SK-N-SH (cell line): ENCODE results near the gene CCND1. TPM values are rescaled to one million over a fixed set of nuclear protein-coding genes. Genes with fewer than 3 reads are reported as not detected.

Source experiments
- CTCF ChIA-PET: fragments of 300-600, 350-600 bp; formaldehyde crosslinking; extraction: SDS; loops from one replicate; lab custom pipeline; 2021; lab: Yijun Ruan, JAX
- POLR2A ChIA-PET: fragments of 350-600 bp; sonication (Branson Sonifier 250); formaldehyde crosslinking; extraction: SDS; loops from one replicate; lab custom pipeline; 2020; ENCODE audit warnings: antibody characterized with exemption, inconsistent platforms; lab: Yijun Ruan, JAX
- DNase-seq: peaks from one replicate; pipeline ENCODE4 v3.0.0; 2012
- H2AFZ ChIP-seq: fragments of 200-600 bp; sonication (generic); 2 replicates; pipeline ENCODE4 v1.8.1; 2016; ENCODE audit warnings: antibody characterized with exemption, mild to moderate bottlenecking, low read depth
- H3F3A ChIP-seq: fragments of 200-600 bp; sonication (generic); replicated peaks from 2 replicates; pipeline ENCODE3; 2016; ENCODE audit warnings: antibody characterized with exemption, mild to moderate bottlenecking; ENCODE audit not compliant: insufficient read depth
- H3K27ac ChIP-seq, 2 experiments: fragments of 200-500 bp in 1 of 2; fragments of 200-600 bp in 1 of 2; sonication (Bioruptor generic) in 1 of 2; sonication (generic), shearing (Covaris generic) in 1 of 2; 2 replicates each; pipeline versions ENCODE4 v1.5.1 to v1.6.1; 2014 to 2016; ENCODE audit warnings: low read depth in 2 of 2, inconsistent platforms in 1 of 2, low read length in 1 of 2, mild to moderate bottlenecking in 1 of 2, mixed read lengths in 1 of 2
- H3K27me3 ChIP-seq: fragments of 200-600 bp; sonication (generic), shearing (Covaris generic); 2 replicates; pipeline ENCODE4 v1.6.1; 2016; ENCODE audit warnings: mixed run types; ENCODE audit not compliant: insufficient read depth
- H3K36me3 ChIP-seq, 2 experiments: fragments of 200-500 bp in 1 of 2; fragments of 200-600 bp in 1 of 2; sonication (Bioruptor generic) in 1 of 2; sonication (generic) in 1 of 2; replicated peaks in 1 of 2; 2 replicates each; pipeline versions ENCODE3 to v1.5.1; 2014 to 2016; ENCODE audit warnings: low read length in 1 of 2, mild to moderate bottlenecking in 1 of 2; ENCODE audit not compliant: insufficient read depth in 2 of 2, control insufficient read depth in 1 of 2
- H3K4me1 ChIP-seq, 2 experiments: fragments of 200-500 bp in 1 of 2; fragments of 200-600 bp in 1 of 2; sonication (Bioruptor generic) in 1 of 2; sonication (generic), shearing (Covaris generic) in 1 of 2; 2 replicates each; pipeline versions ENCODE4 v1.5.1 to v1.6.1; 2014 to 2016; ENCODE audit warnings: low read depth in 1 of 2, low read length in 1 of 2, mixed run types in 1 of 2; ENCODE audit not compliant: insufficient read depth in 2 of 2, control insufficient read depth in 1 of 2
- H3K4me2 ChIP-seq: fragments of 200-600 bp; sonication (generic), shearing (Covaris generic); 2 replicates; pipeline ENCODE4 v1.6.1; 2017; ENCODE audit warnings: mixed run types
- H3K4me3 ChIP-seq, 2 experiments: fragments of 200-500 bp in 1 of 2; fragments of 200-600 bp in 1 of 2; sonication (Bioruptor generic) in 1 of 2; sonication (generic), shearing (Covaris generic) in 1 of 2; 2 replicates each; pipeline versions ENCODE4 v1.5.1 to v1.8.1; 2014 to 2016; ENCODE audit warnings: low read depth in 2 of 2, inconsistent platforms in 1 of 2, low read length in 1 of 2, mild to moderate bottlenecking in 1 of 2, mixed read lengths in 1 of 2, moderate library complexity in 1 of 2
- H3K79me2 ChIP-seq: fragments of 200-600 bp; sonication (generic); 2 replicates; pipeline ENCODE4 v1.8.1; 2017; ENCODE audit warnings: mild to moderate bottlenecking; ENCODE audit not compliant: insufficient read depth
- H3K9ac ChIP-seq: fragments of 200-600 bp; sonication (generic); 2 replicates; pipeline ENCODE4 v1.6.1; 2017; ENCODE audit warnings: mixed run types
- H3K9me2 ChIP-seq: fragments of 200-600 bp; sonication (generic); 2 replicates; pipeline ENCODE4 v1.6.1; 2017; ENCODE audit warnings: mixed run types
- H3K9me3 ChIP-seq: fragments of 200-600 bp; sonication (generic); 2 replicates; pipeline ENCODE4 v1.6.1; 2017; ENCODE audit warnings: mixed run types, mild to moderate bottlenecking, moderate library complexity
- H4K20me1 ChIP-seq: fragments of 200-600 bp; sonication (generic); 2 replicates; pipeline ENCODE4 v1.6.1; 2017; ENCODE audit warnings: mild to moderate bottlenecking, mixed run types; ENCODE audit not compliant: insufficient read depth
- CHD2 ChIP-seq: fragments of 150-350 bp; IDR thresholded peaks from 2 replicates; pipeline ENCODE4 v1.6.1; 2018; ENCODE audit warnings: low read length; ENCODE audit not compliant: partially characterized antibody
- ELF1 ChIP-seq: IDR thresholded peaks from 2 replicates; pipeline ENCODE4 v1.4.0; 2012
- FOSL2 ChIP-seq: IDR thresholded peaks from 2 replicates; pipeline ENCODE4 v1.4.0; 2012; ENCODE audit warnings: low read depth, mild to moderate bottlenecking, moderate library complexity, borderline replicate concordance
- FOXM1 ChIP-seq: IDR thresholded peaks from 2 replicates; pipeline ENCODE4 v1.4.0; 2012; ENCODE audit warnings: low read depth, mild to moderate bottlenecking
- GABPA ChIP-seq: IDR thresholded peaks from 2 replicates; pipeline ENCODE4 v1.4.0; 2012; ENCODE audit warnings: low read depth, mild to moderate bottlenecking
- JUND ChIP-seq: IDR thresholded peaks from 2 replicates; pipeline ENCODE4 v1.4.0; 2012
- NFIC ChIP-seq: IDR thresholded peaks from 2 replicates; pipeline ENCODE4 v1.4.0; 2012; ENCODE audit warnings: borderline replicate concordance
- NRF1 ChIP-seq: IDR thresholded peaks from 2 replicates; pipeline ENCODE4 v1.6.1; 2012; ENCODE audit warnings: low read depth, mild to moderate bottlenecking, low read length
- POLR2AphosphoS5 ChIP-seq: IDR thresholded peaks from 2 replicates; pipeline ENCODE4 v1.6.1; 2012; ENCODE audit warnings: low read depth, low read length
- SMC3 ChIP-seq: IDR thresholded peaks from 2 replicates; pipeline ENCODE4 v1.6.1; 2012; ENCODE audit warnings: low read depth, low read length, improper control_type of control experiment
- TAF1 ChIP-seq: IDR thresholded peaks from 2 replicates; pipeline ENCODE4 v1.6.1; 2012; ENCODE audit warnings: low read depth, mild to moderate bottlenecking, low read length, moderate library complexity, borderline replicate concordance
- TEAD4 ChIP-seq: IDR thresholded peaks from 2 replicates; pipeline ENCODE4 v1.4.0; 2012; ENCODE audit warnings: mild to moderate bottlenecking, borderline replicate concordance; ENCODE audit not compliant: insufficient read depth
- WGBS: methylation state at CpG from one replicate; pipeline ENCODE4 v1.1.6; 2017; ENCODE audit warnings: low lambda C conversion rate; 5-methylcytosine and 5-hydroxymethylcytosine counted together
- polyA plus RNA-seq, 3 experiments: library from polyadenylated mRNA; depleted of rRNA; stranded (reverse); fragments of >200 nt; gene quantifications; 2 replicates each; pipeline ENCODE4 v1.2.3, GENCODE V29; 2012
- TF ChIP-seq, protein P1 (sequence below): fragments of 150-350 bp; IDR thresholded peaks from 2 replicates; pipeline ENCODE4 v1.6.1; 2016; ENCODE audit warnings: mild to moderate bottlenecking, low read depth, low read length
- TF ChIP-seq, protein P2 (sequence below): IDR thresholded peaks from 2 replicates; pipeline ENCODE4 v1.6.1; 2012; ENCODE audit warnings: mild to moderate bottlenecking, low read depth, low read length, moderate library complexity
- TF ChIP-seq, protein P3 (sequence below): fragments of 200-600 bp; sonication (generic); IDR thresholded peaks from 2 replicates; pipeline ENCODE4 v1.6.1; 2017; ENCODE audit warnings: antibody characterized with exemption, mild to moderate bottlenecking, moderate library complexity
- TF ChIP-seq, protein P4 (sequence below): IDR thresholded peaks from 2 replicates; pipeline ENCODE4 v1.4.0; 2012; ENCODE audit warnings: low read depth, borderline replicate concordance
- TF ChIP-seq, protein P5 (sequence below): fragments of 150-350 bp; IDR thresholded peaks from 2 replicates; pipeline ENCODE4 v1.6.1; 2017; ENCODE audit warnings: antibody characterized with exemption, low read length, low read depth, borderline replicate concordance

Gene CCND1
- polyA plus RNA-seq, 1 of the 3 experiments (the other 2 are of a cell fraction), result 242 TPM

DNA sequence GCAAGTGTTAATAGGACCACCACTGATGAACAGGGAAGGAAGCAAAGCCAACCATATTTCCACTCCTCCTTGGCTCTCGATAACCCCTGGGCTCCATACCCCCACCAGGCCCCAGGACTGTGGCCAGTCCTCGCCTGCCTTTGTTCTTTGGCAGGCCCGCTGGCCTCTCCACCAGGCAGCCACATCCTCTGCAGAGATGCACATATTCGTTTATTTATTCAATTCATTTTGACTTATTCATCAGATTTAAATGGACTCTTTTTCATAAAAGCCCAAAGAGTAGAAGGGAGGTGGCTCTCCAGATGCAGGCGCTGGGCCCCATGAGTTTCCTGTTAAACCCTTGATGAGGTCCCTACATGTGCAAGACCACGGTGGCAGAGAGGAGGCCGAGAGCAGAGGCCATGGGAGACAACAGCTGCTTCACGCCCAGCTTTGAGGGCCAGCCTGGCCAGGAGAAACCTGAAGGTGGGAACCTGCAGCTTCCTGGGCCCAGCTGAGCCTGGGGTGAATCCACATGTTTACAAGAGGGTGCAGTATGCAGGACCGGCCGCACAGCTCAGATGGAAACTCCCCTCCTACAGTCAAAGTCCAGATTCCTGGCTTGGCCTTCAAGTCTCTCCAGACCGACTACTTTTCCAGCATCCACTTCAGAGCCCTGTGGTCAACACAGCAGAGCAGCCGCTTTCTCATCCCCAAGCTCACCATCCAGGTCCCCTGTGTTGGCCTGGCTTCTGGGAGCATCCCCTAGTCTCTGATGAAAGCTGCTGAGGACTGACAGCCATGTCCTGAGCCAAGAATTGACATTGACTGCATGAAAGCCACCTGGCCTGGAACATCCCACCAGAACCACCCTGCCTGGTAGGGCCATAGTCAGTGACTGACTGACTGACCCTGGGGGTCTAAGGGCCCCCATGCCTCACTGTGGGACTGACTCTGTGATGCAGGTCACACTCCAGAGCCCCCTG is 39.7 kb upstream of the CCND1 start:
- WGBS, result 88% methylated on average over 8 of the region's 12 CpGs
- Histone ChIP-seq H3K27me3 (no peaks in the 10 kb centered on the region), H3K4me2 (no peak overlapping the region), H3K4me3 (no peak overlapping the region), H3K9ac (no peak overlapping the region), H3K36me3 (no peaks in the 10 kb centered on the region), H3F3A (no peaks in the 10 kb centered on the region), H3K9me2 (no peaks in the 10 kb centered on the region), H3K9me3 (no peaks in the 10 kb centered on the region), H3K27ac (no peak overlapping the region), H2AFZ (no peak overlapping the region), H3K79me2 (no peaks in the 10 kb centered on the region), H4K20me1 (no peaks in the 10 kb centered on the region), H3K4me1 (peaks cover 0 to 5% of the 10 kb centered on the region in 2 experiments; a peak in 1 of 4 replicates)
- TF ChIP-seq, protein P1, sequence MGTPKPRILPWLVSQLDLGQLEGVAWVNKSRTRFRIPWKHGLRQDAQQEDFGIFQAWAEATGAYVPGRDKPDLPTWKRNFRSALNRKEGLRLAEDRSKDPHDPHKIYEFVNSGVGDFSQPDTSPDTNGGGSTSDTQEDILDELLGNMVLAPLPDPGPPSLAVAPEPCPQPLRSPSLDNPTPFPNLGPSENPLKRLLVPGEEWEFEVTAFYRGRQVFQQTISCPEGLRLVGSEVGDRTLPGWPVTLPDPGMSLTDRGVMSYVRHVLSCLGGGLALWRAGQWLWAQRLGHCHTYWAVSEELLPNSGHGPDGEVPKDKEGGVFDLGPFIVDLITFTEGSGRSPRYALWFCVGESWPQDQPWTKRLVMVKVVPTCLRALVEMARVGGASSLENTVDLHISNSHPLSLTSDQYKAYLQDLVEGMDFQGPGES, result no peak
- TF ChIP-seq POLR2AphosphoS5 (no peak), GABPA (no peak), NFIC (no peak), JUND (no peak)
- CTCF ChIA-PET, result no interaction called here
- no peak for DNase-seq
- POLR2A ChIA-PET, result no interaction called here

DNA sequence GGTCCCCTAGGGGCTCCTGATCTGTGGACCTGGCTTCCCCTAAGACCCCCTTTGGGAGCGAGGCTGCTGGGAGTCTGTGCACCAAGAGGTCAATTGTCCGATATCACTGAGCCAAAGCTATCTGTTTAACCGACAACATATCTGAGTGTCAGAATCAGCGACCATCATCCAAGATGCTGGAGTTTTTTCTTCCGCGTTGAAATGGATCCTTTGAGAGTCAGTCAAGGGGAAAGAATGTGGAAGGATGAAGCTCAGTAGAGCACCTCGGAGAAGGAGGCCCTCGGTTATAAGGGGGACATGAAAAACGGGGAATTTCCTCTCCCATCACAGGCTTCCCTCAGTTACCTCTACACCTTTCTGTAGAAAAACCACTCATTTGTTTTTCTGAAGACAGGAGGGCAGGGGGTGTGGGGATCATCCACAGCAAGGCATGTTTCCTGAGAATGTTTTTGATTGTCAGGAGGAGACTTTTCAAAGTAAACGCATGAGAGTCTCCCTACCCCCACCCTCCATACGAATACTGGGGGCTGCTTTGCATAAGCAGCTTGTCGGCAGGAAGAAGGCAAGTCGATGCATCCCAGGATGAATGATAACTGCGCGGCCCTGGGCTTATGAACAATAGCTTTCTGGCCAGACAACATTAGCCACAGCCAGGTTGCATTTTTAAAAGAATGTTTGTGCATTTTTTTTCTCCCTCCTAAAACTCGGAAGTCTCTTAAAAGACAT is 37.7 kb upstream of the CCND1 start:
- H3F3A ChIP-seq, result no peaks in the 10 kb centered on the region
- no peak overlapping the region for H3K4me2 ChIP-seq
- peaks cover 0 to 5% of the 10 kb centered on the region in 2 experiments; a peak in 1 of 4 replicates for H3K4me1 ChIP-seq
- no peak overlapping the region for H2AFZ ChIP-seq
- H3K4me3 ChIP-seq, result no peak overlapping the region
- H3K36me3 ChIP-seq, result no peaks in the 10 kb centered on the region
- H3K27me3 ChIP-seq, result no peaks in the 10 kb centered on the region
- WGBS, result 82% methylated on average over 16 of the region's 16 CpGs
- no peaks in the 10 kb centered on the region for H3K79me2 ChIP-seq
- no peaks in the 10 kb centered on the region for H3K9me3 ChIP-seq
- no peak overlapping the region for H3K9ac ChIP-seq
- H3K9me2 ChIP-seq, result no peaks in the 10 kb centered on the region
- no peak for DNase-seq
- CTCF ChIA-PET, result no interaction called here
- H3K27ac ChIP-seq, result no peak overlapping the region
- H4K20me1 ChIP-seq, result no peaks in the 10 kb centered on the region
- POLR2A ChIA-PET, result no interaction called here
- TF ChIP-seq, protein P2, sequence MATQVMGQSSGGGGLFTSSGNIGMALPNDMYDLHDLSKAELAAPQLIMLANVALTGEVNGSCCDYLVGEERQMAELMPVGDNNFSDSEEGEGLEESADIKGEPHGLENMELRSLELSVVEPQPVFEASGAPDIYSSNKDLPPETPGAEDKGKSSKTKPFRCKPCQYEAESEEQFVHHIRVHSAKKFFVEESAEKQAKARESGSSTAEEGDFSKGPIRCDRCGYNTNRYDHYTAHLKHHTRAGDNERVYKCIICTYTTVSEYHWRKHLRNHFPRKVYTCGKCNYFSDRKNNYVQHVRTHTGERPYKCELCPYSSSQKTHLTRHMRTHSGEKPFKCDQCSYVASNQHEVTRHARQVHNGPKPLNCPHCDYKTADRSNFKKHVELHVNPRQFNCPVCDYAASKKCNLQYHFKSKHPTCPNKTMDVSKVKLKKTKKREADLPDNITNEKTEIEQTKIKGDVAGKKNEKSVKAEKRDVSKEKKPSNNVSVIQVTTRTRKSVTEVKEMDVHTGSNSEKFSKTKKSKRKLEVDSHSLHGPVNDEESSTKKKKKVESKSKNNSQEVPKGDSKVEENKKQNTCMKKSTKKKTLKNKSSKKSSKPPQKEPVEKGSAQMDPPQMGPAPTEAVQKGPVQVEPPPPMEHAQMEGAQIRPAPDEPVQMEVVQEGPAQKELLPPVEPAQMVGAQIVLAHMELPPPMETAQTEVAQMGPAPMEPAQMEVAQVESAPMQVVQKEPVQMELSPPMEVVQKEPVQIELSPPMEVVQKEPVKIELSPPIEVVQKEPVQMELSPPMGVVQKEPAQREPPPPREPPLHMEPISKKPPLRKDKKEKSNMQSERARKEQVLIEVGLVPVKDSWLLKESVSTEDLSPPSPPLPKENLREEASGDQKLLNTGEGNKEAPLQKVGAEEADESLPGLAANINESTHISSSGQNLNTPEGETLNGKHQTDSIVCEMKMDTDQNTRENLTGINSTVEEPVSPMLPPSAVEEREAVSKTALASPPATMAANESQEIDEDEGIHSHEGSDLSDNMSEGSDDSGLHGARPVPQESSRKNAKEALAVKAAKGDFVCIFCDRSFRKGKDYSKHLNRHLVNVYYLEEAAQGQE, result no peak
- TF ChIP-seq TEAD4, result no peak
- TF ChIP-seq, protein P3, sequence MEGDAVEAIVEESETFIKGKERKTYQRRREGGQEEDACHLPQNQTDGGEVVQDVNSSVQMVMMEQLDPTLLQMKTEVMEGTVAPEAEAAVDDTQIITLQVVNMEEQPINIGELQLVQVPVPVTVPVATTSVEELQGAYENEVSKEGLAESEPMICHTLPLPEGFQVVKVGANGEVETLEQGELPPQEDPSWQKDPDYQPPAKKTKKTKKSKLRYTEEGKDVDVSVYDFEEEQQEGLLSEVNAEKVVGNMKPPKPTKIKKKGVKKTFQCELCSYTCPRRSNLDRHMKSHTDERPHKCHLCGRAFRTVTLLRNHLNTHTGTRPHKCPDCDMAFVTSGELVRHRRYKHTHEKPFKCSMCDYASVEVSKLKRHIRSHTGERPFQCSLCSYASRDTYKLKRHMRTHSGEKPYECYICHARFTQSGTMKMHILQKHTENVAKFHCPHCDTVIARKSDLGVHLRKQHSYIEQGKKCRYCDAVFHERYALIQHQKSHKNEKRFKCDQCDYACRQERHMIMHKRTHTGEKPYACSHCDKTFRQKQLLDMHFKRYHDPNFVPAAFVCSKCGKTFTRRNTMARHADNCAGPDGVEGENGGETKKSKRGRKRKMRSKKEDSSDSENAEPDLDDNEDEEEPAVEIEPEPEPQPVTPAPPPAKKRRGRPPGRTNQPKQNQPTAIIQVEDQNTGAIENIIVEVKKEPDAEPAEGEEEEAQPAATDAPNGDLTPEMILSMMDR, result no peak
- no peak for TF ChIP-seq NRF1
- TF ChIP-seq, protein P4, sequence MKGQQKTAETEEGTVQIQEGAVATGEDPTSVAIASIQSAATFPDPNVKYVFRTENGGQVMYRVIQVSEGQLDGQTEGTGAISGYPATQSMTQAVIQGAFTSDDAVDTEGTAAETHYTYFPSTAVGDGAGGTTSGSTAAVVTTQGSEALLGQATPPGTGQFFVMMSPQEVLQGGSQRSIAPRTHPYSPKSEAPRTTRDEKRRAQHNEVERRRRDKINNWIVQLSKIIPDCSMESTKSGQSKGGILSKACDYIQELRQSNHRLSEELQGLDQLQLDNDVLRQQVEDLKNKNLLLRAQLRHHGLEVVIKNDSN, result no peak
- TF ChIP-seq JUND, result no peak
- TF ChIP-seq FOSL2, result no peak
- TF ChIP-seq, protein P5, sequence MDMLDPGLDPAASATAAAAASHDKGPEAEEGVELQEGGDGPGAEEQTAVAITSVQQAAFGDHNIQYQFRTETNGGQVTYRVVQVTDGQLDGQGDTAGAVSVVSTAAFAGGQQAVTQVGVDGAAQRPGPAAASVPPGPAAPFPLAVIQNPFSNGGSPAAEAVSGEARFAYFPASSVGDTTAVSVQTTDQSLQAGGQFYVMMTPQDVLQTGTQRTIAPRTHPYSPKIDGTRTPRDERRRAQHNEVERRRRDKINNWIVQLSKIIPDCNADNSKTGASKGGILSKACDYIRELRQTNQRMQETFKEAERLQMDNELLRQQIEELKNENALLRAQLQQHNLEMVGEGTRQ, result no peak
- no peak for TF ChIP-seq SMC3
- no peak for TF ChIP-seq CHD2
- TF ChIP-seq FOXM1, result no peak
- no peak for TF ChIP-seq POLR2AphosphoS5
- TF ChIP-seq ELF1, result no peak
- TF ChIP-seq TAF1, result no peak
